GM19324 (cell line): Measurements from ENCODE around the gene CCDC88C.

Source experiments
- ATAC-seq: cut with Tn5 transposase; IDR thresholded peaks from one replicate; pipeline ENCODE4 v1.9.1; 2021; ENCODE audit warnings: mild to moderate bottlenecking, moderate library complexity; ENCODE audit not compliant: unreplicated experiment, low FRiP score

The CCDC88C gene

DNA sequence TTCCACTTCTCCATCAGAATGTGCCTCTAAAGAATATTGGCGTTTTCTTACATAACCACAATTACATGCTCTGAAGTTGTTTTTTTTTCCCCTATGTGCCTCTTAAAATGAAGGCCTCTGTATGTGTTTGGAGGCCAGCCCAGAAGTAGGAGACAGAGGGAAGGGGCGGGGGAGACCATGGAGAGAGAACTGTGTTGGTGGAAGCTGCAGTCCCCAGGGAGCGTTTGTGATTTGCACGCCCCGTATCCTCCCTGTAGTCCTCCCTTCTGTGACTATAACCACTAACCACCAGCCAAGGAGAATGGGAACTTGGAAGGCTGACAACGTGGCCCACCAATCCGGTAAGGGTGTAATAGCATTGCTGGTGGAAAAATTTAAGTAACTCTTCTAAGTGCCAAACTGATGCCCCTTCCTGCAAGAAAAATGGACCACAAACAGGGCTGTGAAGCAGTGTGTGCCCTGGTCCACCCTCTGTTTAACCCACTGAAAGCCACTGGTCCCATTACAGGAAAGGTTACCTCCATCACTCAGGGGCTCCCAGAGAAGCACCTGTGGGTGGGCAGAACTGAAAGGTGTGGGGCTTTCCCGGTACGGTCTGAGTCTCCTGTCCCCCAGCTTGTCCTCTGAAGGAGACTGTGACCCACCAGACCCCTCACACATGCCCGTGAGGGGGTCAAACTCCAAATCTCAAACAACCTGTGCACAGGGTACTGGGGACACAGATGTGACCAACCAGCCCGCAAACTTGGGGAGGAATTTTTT is 36.8 kb downstream of the CCDC88C start:
- no peak for ATAC-seq

DNA sequence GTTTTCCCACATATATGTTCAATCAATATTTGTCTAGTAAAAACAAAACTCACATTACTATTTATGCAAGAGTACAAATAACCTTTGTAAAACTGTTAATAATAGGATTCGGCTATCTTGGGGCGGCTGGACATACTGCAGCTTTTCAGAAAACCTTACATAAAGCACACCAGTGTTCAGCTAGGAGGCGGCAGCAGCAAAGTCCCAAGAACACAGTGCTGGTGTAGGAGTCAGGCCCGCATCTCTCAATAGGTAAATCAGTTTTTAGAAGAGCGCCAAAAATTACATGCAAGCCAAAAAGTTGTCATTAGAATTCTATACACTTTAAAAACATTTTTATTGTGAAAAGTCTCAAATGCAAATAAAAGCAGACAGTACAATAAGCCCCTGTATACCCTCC is 37.5 kb downstream of the CCDC88C start:
- no peak for ATAC-seq

DNA sequence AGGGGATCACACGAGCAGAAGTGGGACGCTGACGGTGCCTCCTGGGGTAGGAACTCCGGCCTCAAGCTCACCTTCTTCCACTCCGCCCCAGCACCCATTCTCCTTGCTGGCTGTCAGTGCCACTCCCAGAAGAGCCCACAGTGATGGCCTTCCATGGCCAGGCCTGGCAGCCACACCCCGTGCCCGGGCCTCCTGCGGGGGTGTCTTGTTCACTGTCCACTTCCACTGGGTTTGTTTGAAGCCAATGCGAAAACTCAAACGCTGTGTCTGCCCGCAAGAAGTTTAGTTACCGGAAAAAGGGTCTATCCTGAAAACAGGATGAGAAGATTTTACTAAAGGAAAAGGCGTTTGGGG is 38.1 kb downstream of the CCDC88C start:
- no peak for ATAC-seq

DNA sequence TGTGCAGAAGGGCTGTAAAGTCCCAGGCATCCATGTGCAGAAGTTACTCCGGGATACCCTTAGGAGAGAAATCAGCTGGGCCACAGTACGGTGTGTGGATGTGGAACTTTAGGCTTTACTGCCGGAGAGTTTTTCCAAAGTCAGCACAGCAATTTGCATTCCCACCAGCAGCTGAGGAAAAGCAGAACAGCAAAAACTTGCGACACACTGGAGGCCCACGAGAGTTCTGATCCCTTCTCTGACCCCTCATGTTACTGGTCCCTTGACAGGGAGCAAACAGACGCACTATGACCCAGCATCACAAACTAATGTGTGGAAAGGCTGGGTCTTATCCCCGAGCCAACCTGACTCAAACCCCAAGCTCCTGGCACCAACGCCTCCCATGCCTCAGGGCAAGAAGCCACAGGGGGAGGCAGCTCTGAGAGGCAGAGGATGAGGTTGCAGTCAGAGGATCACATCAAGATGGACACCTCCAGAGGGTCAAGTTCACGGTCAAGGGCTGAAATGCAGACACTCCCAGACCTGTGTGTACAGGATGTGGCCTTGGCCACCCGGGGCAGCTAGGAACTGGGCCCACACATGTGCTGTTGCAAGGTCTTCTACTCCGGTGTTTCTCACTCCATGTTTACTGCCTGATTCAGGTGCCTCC is 38.6 kb downstream of the CCDC88C start:
- no peak for ATAC-seq

DNA sequence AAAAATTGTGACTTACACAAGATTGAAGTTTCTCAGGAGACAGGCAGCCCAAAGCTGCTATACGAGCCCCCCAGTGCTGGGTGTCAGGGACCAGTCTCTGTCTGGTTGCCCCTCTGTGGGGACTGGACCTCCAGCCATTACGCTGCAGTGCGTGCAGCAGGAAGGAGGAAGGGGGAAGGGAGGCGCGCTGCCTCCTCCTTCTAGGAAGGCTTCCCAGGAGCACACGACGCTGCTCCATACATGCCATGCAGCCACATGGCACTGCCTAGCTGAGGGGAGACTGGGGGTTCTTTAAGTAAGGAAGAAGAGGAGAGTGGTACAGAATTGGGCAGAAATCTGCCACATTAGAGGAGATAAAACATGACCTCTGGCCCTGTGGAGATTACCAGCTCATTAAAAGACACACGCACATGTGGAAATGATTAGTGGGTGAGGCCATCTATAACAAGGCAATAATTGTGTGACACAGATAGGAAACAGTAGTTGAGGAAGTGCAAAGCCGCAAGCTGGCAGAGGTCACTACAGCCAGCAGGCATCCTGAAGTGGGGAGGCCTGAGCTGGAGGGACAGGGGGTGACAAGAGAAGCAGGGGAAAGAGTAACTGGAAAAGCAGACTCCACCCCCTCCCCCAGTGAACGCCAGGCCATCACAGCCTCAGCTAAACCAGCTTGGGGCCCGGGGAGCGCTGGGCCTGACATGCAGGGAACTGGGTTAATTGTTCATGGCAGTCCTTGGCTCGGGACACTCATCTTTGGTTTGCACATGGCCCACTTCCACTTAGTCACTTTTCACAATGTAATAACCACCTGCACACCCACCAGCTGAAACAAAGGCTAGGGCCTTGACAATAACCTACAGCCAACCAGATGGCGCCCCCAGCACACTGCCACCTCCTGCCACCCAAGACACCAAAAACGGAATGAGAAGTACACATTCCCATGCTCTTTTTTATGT is 39.6 kb downstream of the CCDC88C start:
- ATAC-seq, result no peak

DNA sequence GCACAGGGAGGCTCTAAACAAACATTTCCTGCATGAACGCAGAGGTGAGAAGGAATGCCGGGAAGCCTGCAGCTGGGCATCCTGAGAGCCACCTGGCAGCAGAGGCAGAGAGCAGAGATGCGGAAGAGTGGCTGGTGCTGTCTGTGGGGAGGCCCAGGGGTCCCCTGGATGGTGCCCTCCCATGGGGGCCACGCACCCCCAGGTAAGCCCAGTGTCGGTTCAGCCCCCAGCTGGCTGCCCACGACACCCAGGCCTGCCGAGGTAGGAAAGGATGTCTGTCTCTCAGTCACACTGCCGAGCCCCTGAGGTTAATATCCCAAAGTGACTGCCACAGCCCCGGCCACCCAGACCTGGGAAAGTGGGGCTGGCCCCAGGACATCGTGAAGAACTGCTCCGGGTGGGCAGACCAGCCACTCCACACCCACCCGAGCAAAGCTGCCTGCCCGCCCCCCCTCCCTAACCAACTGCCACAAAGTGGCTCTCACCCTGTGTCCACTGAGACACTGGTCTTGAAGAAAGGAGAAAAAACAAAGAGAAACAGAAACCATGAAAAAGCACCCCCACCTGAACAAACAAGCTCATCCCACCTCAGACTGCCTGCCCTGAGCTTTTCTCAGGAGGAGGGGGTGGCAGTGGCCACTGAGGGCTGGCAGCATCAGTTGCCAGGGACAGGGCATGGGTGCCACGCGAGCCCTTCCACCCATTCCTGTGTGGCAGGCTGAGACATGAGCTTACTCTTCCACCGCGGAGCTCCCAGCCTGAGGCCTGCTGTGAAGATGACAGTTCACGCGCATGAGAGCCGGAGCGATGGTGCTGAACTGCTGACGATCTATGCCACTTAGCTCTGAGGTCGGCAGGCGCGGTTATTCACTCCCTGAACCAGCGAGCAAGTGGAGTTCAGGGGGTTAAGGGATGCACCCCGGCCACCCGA is 40.8 kb downstream of the CCDC88C start:
- ATAC-seq, result no peak

DNA sequence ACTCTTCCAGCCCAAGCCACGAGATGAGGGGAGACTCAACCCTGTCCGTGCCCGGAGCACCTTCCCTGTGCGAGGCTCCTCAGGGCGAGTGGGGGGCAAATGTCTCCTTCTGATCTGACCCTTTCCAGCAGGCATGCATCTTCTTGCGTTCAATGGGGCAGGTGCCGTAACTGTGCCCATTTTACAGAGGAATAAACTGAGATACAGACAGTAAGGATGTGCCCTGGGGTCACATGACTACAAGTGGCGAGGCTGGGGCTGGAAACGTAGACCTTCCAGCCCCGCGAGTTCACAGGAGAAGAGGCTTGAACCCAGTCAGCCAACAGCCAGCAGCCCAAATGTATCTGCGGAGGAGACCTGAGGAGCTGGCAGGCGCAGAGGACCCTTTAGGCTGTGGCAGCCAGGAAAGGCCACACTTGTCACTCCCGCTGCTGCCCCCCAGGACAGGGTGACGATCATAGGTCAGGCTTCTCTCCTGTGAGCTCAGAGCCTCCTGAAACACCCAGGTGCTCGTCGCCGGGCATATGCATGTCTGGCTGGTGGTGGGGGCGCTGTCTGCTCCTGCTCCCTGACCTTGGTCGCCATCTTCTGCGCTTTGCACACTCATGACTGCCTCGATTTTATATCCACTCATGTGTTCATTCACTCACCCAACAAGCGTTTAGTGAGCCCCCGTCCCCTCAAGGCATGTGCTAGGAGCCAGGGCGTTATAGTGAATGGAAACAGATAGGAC is 41.7 kb downstream of the CCDC88C start:
- ATAC-seq, result no peak

DNA sequence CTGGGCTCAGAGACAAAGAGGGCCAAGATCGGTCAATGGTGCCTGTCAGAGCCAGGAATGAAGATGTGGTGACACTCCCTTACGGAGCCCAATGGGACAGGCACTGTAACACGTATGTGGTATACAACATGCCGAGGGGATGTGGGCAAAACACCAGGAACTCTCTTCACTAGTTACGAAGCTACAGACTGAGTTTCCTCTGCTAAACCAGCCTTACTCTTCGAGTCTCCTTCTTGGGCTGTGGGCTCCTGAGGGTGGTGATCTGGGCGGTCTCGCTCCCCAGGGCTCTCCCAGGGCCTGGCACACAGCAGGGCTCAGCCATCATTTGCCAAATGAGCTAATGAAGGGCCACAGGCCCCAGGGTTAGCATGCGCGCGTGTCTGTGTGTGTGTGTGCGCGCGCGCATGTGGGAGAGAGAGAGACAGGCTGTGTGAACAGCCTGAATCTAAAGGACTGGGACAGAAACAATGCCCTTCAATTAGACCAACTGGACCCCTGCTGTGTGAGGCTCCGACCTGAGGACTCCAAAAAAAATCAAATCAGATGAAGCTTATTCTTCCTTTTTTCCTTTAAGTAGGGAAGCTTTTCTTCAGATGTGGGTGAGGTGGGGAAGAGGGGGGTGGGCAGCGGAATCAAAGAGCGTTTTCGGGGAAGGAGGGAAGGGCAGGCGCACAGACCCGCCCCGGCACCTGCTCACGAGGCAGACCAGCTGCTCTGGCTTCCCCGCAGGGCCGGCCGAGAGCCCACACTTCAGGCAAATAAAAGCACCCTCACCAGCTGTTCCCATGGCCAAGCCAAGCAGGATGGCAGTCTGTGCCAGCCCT is 42.5 kb downstream of the CCDC88C start:
- no peak for ATAC-seq

DNA sequence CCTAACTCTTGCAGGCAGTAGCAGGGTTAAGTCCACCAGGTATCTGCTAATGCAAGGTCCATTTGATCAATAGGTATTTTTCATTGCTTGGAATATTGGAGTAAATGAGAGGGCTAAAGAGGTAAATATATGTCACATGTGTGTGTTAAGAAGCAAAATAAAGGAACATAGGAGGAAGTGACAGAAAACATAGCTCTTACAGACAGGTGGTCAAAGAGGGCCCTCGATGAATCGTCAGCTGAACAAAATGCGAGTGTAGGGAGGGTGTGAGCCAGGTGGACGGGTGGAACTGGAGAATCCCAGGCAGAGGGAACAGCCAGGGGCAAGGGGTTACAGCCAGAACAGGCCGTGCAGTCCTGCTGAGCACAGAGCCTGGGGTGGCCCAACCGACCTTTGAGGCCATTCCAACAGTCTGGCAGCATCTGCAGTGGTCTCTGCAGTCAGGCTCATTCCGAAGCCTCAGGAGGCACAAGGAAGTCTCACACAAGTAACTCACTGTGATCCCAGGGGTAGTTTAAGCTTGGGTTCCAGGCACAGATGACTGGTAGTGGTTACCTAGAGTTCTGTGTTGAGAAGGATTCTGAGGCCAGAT is 43.2 kb downstream of the CCDC88C start:
- no peak for ATAC-seq

DNA sequence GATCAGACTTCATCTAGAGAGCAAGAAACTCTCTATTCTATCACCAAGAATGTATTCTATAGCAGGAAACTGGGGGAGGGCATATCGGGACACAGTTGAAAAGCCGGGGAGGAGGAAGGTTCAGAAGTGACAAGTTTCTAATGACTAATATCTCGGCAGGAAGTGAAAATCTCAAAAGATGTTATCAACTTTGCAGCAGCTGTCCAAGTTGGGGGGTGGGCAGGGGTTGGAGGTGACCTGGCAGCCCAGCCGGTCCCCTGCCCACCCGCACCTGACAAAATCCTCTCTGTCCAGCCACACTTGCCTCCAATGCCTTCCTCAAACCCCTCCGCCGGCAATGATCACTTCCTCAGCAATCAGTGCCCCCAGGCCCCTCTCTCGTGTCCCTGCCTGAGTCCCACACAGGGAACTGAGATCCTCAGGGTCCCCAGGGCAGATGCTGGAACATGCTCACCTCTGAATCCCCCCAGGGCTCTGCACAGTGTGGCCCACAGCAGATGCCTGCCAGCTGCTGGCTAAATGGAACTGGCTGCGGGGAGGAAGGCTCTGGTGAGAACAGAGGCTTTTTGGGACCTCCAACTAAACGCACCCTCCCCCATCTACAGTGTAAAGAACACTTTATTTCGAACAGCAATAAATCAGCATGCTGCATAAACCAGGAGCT is 43.9 kb downstream of the CCDC88C start:
- ATAC-seq, result peak; percentile 51

DNA sequence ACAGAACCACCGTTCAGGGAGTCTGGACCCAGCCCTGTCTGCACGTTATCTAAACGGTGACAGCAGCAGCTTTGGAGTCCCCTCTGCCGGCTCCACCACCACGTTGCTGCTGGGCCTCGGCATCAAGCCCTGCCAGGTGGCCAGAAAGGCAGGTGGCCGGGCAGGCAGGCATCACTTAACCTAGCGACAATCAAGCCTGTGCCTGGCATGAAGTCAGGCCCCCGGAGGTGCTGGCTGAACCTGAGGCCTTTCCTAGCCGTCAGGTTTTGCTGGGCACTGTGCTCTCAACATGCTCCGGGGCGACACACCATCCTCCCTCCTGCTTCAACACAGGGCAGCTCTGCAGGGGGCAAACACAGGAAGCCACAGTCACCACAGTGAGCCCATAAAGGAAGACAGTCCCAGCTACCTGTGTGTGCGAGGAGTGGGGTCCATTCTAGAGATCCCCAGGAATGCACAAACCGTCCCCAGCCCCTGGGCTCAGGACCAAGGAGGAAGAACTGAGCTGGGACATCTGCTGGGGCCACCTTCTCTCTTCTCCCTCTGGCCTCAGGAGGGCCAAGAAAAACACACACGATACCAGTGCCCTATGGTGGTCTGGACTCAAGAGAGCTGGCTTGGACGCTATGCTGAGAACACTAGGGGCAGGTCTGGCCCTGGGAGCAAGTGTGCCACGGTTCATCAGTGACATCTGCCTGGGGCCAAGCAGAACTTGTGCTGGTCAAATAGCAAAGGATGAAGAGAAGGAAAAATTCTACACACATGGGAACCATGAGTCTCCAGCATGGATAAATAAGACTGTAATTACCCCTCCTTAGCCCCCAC is 44.7 kb downstream of the CCDC88C start:
- peak; percentile 34 for ATAC-seq

DNA sequence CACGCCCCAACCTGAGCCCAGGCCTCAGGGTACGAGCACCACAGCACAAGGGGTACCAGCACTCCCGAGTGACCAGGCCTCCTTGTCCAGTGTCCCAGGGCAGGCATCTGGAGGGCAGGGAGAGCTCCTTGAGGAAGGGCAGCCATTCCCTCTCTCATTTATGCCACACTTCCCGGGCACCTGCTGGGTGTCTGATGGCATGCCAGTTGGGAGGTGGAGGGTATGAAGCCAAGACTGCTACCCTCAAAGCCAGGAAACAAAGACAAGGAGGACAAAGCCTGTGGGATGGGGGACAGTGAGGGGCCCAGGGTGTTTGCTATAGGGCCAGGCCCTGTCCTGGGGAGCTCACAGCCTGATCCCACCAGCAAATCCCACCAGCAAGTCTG is 45.6 kb downstream of the CCDC88C start:
- no peak for ATAC-seq

DNA sequence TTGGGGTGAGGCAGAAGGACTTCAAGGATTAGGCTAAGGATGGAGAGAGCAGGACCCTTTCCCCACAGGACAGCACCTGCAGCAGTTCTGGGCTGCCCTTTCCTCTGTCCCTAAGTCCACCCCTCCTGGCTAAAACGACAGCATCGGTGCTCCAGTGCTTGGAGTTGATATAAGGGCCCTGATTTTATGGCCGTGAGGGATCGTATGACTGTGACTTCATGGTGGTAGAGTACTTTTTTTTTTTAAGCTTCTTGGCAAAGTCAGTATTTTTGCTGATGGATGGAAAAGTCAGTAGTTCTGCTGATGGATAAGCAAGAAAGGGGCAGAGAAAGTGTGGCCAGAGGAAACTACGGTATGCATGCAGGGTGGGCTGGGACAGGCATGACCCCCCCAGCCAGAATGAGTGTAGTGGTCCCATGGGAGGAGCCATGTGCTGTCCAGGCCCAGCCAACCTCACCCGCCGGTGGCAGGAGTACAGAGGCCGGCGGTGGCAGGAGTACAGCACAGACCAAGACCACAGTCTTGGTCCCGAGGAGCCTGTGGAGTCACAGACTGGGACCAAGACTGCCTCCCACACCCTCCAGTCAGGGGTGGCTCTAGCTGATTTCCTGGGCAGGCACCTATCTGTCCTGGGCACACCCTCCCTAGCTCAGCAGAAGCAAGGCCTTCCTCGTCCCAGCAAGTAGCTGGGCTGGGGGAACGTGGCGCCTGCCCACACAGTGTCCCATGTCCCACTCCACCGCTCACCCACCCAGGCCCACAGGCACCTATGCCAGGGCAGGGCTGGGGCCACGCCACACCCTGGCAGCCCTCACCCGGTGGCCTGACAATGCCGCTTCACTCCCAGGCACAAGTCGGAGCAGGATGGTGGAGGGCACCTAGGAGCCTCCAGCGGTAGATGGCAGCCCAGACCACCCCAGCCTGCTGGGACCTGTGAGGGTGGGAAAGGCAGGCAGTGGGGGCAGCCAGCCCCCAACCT is 46.3 kb downstream of the CCDC88C start:
- ATAC-seq, result no peak

DNA sequence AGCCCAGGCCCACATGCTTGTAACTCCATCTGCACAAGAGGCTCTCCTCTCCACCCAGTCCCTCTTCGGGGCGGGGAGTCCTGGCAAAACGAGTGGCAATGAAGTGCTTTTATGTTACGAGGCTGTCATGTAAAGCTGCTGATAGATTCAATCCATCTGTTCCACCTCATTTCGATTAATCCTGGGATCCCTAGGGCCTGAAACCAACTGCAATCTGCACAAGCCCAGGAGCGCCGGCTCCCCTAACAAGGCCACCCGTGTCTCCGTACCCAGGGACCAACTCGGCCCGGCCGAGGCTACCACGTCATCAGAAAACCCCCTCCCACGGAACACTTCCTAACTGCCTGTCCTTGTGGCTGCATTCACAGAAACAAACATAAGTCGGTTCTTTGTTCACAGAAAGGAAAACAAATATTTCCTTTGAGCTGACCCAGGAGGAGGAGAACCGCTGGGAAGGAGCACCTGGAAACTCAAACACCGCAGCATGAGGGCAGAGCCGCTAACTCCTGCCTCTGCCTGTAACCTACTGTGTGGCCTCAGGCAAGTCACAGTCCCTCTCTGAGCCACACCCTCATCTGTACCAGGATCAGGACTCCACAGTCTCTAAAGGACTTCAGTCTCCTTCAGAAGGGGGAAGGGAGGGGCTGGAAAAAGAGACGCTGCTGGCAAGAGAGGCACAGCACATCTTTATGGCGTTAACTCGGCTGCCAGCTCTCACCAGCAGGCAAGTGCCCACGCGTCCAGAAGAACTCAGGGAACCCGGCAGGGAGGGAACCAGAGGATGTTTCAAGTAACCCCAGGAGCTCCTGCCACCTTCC is 47.8 kb downstream of the CCDC88C start:
- ATAC-seq, result no peak
